B cell (primary cell): ENCODE measurements around the gene PABPC3.

ENCODE experiments used
- EZH2 ChIP-seq: IDR thresholded peaks from 2 replicates; pipeline ENCODE4 v1.6.1; 2012; ENCODE audit warnings: borderline replicate concordance, low read depth, mild to moderate bottlenecking, moderate library complexity, low read length; ENCODE audit not compliant: insufficient read depth, poor library complexity, severe bottlenecking
- TF ChIP-seq, protein P1 (sequence below): fragments of 200-600 bp; IDR thresholded peaks from one replicate; pipeline ENCODE4 v1.8.0; 2022; ENCODE audit warnings: antibody characterized with exemption, mild to moderate bottlenecking

DNA sequence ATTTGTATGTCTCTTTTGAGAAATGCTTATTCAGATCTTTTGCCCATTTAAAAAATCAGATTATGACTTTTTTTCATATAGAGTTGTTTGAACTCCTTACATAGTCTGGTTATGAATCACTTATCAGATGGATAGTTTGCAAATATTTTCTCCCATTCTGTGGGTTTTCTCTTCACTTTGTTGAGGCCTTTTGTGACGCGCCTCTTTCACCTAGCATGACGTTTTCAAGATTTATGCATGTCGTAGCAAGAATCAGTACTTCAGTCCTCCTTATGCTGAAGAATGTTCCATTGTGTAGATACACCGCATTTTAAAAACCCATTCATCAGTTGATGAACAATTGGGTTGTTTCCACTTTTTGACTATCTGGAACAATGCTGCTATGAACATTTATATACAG lies 13.4 kb downstream of the PABPC3 start:
- TF ChIP-seq, protein P1, sequence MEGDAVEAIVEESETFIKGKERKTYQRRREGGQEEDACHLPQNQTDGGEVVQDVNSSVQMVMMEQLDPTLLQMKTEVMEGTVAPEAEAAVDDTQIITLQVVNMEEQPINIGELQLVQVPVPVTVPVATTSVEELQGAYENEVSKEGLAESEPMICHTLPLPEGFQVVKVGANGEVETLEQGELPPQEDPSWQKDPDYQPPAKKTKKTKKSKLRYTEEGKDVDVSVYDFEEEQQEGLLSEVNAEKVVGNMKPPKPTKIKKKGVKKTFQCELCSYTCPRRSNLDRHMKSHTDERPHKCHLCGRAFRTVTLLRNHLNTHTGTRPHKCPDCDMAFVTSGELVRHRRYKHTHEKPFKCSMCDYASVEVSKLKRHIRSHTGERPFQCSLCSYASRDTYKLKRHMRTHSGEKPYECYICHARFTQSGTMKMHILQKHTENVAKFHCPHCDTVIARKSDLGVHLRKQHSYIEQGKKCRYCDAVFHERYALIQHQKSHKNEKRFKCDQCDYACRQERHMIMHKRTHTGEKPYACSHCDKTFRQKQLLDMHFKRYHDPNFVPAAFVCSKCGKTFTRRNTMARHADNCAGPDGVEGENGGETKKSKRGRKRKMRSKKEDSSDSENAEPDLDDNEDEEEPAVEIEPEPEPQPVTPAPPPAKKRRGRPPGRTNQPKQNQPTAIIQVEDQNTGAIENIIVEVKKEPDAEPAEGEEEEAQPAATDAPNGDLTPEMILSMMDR: no peak
- no peak for TF ChIP-seq EZH2
